NCI-H82 (cell line): ENCODE data around the gene KCNC3.

ENCODE experiments used
- DNase-seq: peaks from one replicate; lab custom pipeline; 2025; lab: John Stamatoyannopoulos, UW

The KCNC3 gene

GRCh38 chr19:50276370-50277063, 52.7 kb downstream of the KCNC3 start:
- no peak for DNase-seq

GRCh38 chr19:50275577-50276368, 53.4 kb downstream of the KCNC3 start:
- no peak for DNase-seq

- no peak for DNase-seq
Measured at GRCh38 chr19:50273821-50274220, 55.4 kb downstream of the KCNC3 start.

- DNase-seq: no peak
Measured at GRCh38 chr19:50272263-50272897, 56.8 kb downstream of the KCNC3 start.

GRCh38 chr19:50269653-50270052, 59.5 kb downstream of the KCNC3 start:
- no peak for DNase-seq

GRCh38 chr19:50268501-50268900, 60.7 kb downstream of the KCNC3 start:
- no peak for DNase-seq

- no peak for DNase-seq
Measured at GRCh38 chr19:50268041-50268440, 61.1 kb downstream of the KCNC3 start.

- no peak for DNase-seq
Measured at GRCh38 chr19:50266896-50267295, 62.3 kb downstream of the KCNC3 start.

- DNase-seq: no peak
Measured at GRCh38 chr19:50266041-50266440, 63.1 kb downstream of the KCNC3 start.

GRCh38 chr19:50264483-50265186, 64.5 kb downstream of the KCNC3 start:
- no peak for DNase-seq

GRCh38 chr19:50263176-50263575, 66.0 kb downstream of the KCNC3 start:
- DNase-seq: no peak
